IMR-90 (cell line): ENCODE data around the gene RXYLT1. TPM values are rescaled to one million over a fixed set of nuclear protein-coding genes. Genes with fewer than 3 reads are reported as not detected.

ENCODE experiments used
- ATAC-seq: fragments of 200-7000 bp; cut with Tn5 transposase; 2 replicates; pipeline ENCODE4 v1.9.1; 2020; ENCODE audit warnings: low read depth, mild to moderate bottlenecking, moderate library complexity
- BruUV-seq: library from RNA; stranded (reverse); fragments of 400-500 nt; replicated peaks from 2 replicates; lab custom pipeline; 2021; lab: Mats Ljungman, UMichigan
- CTCF ChIA-PET: fragments of 300-600 bp; formaldehyde crosslinking; extraction: SDS; loops from one replicate; lab custom pipeline; 2021; ENCODE audit warnings: antibody characterized with exemption; lab: Yijun Ruan, JAX
- POLR2A ChIA-PET: fragments of 300-600 bp; sonication (Branson Sonifier 250); formaldehyde crosslinking; loops from one replicate; lab custom pipeline; 2022; ENCODE audit warnings: antibody characterized with exemption; ENCODE audit not compliant: unreplicated experiment; lab: Charles Lee
- DNase-seq: peaks from one replicate; pipeline ENCODE4 v3.0.0; 2013
- H2AFZ ChIP-seq: replicated peaks from 2 replicates; pipeline ENCODE3; 2013; ENCODE audit warnings: low read length, mild to moderate bottlenecking; ENCODE audit not compliant: poor library complexity
- H2AK5ac ChIP-seq: 2 replicates; pipeline ENCODE4 v1.6.1; 2013; ENCODE audit warnings: low read depth, low read length, inconsistent platforms
- H2AK9ac ChIP-seq: replicated peaks from 2 replicates; pipeline ENCODE3; 2013; ENCODE audit warnings: mild to moderate bottlenecking, low read depth, low read length, moderate library complexity; ENCODE audit not compliant: poor library complexity
- H2BK120ac ChIP-seq: 2 replicates; pipeline ENCODE4 v1.6.1; 2013; ENCODE audit warnings: low read depth, low read length, inconsistent platforms
- H2BK15ac ChIP-seq: 3 replicates; pipeline ENCODE4 v1.6.1; 2013; ENCODE audit warnings: low read depth, low read length, inconsistent platforms
- H2BK20ac ChIP-seq: 2 replicates; pipeline ENCODE4 v1.6.1; 2013; ENCODE audit warnings: low read depth, mild to moderate bottlenecking, inconsistent platforms, low read length, moderate library complexity
- H2BK5ac ChIP-seq: 2 replicates; pipeline ENCODE4 v1.6.1; 2013; ENCODE audit warnings: mild to moderate bottlenecking, low read depth, low read length, inconsistent platforms; ENCODE audit not compliant: poor library complexity, severe bottlenecking
- H3K14ac ChIP-seq: replicated peaks from 2 replicates; pipeline ENCODE4 v1.6.1; 2013; ENCODE audit warnings: low read depth, low read length, inconsistent platforms
- H3K18ac ChIP-seq: 2 replicates; pipeline ENCODE4 v1.6.1; 2013; ENCODE audit warnings: low read depth, low read length, control low read depth
- H3K23ac ChIP-seq: 2 replicates; pipeline ENCODE4 v1.6.1; 2013; ENCODE audit warnings: low read depth, low read length, inconsistent platforms
- H3K27ac ChIP-seq: 2 replicates; pipeline ENCODE4 v1.5.1; 2013; ENCODE audit warnings: mild to moderate bottlenecking, control low read depth, low read length; ENCODE audit not compliant: insufficient read depth
- H3K27me3 ChIP-seq: 2 replicates; pipeline ENCODE4 v1.6.1; 2013; ENCODE audit warnings: low read length; ENCODE audit not compliant: control insufficient read depth, insufficient read depth
- H3K36me3 ChIP-seq: 2 replicates; pipeline ENCODE4 v1.6.1; 2013; ENCODE audit warnings: low read length, mixed read lengths; ENCODE audit not compliant: control insufficient read depth, insufficient read depth
- H3K4ac ChIP-seq: 2 replicates; pipeline ENCODE4 v1.6.1; 2013; ENCODE audit warnings: low read depth, low read length, inconsistent platforms
- H3K4me1 ChIP-seq: 2 replicates; pipeline ENCODE4 v1.6.1; 2013; ENCODE audit warnings: low read length, mixed read lengths; ENCODE audit not compliant: control insufficient read depth, insufficient read depth
- H3K4me2 ChIP-seq: 2 replicates; pipeline ENCODE4 v1.6.1; 2013; ENCODE audit warnings: low read depth, mild to moderate bottlenecking, control low read depth, low read length, moderate library complexity
- H3K4me3 ChIP-seq: 2 replicates; pipeline ENCODE4 v1.5.1; 2013; ENCODE audit warnings: low read depth, mild to moderate bottlenecking, control low read depth, low read length, moderate library complexity; ENCODE audit not compliant: insufficient read depth
- H3K56ac ChIP-seq: 2 replicates; pipeline ENCODE4 v1.6.1; 2013; ENCODE audit warnings: low read length, inconsistent platforms; ENCODE audit not compliant: insufficient read depth; ENCODE audit errors: extremely low read depth
- H3K79me1 ChIP-seq, 2 experiments: 2 replicates each; pipeline ENCODE4 v1.6.1; 2013; ENCODE audit warnings: low read length in 2 of 2, inconsistent platforms in 1 of 2, low read depth in 1 of 2
- H3K9ac ChIP-seq: 2 replicates; pipeline ENCODE4 v1.6.1; 2013; ENCODE audit warnings: low read depth, low read length, control low read depth
- H3K9me1 ChIP-seq: 2 replicates; pipeline ENCODE4 v1.6.1; 2013; ENCODE audit warnings: low read length, inconsistent platforms; ENCODE audit not compliant: insufficient read depth
- H3K9me3 ChIP-seq: 2 replicates; pipeline ENCODE4 v1.6.1; 2013; ENCODE audit warnings: low read length; ENCODE audit not compliant: control insufficient read depth, insufficient read depth
- H4K20me1 ChIP-seq: 2 replicates; pipeline ENCODE4 v1.6.1; 2013; ENCODE audit warnings: low read length, inconsistent platforms; ENCODE audit not compliant: insufficient read depth
- H4K5ac ChIP-seq: 2 replicates; pipeline ENCODE4 v1.6.1; 2013; ENCODE audit warnings: mild to moderate bottlenecking, low read depth, low read length, control low read depth
- H4K8ac ChIP-seq, 2 experiments: 2 replicates each; pipeline ENCODE4 v1.6.1; 2013; ENCODE audit warnings: low read depth in 2 of 2, low read length in 2 of 2, control low read depth in 1 of 2, inconsistent platforms in 1 of 2
- H4K91ac ChIP-seq: 2 replicates; pipeline ENCODE4 v1.6.1; 2013; ENCODE audit warnings: low read depth, low read length, inconsistent platforms; ENCODE audit not compliant: insufficient read depth
- CEBPB ChIP-seq: IDR thresholded peaks from 2 replicates; pipeline ENCODE4 v1.6.1; 2012; ENCODE audit warnings: low read depth, low read length, improper control_type of control experiment
- FOS ChIP-seq: fragments of 150-350 bp; IDR thresholded peaks from 2 replicates; pipeline ENCODE4 v1.6.1; 2016; ENCODE audit warnings: low read depth, low read length
- MAFK ChIP-seq: IDR thresholded peaks from 2 replicates; pipeline ENCODE4 v1.6.1; 2012; ENCODE audit warnings: low read depth, low read length, improper control_type of control experiment
- MAZ ChIP-seq: IDR thresholded peaks from 2 replicates; pipeline ENCODE4 v1.6.1; 2012; ENCODE audit warnings: low read depth, mild to moderate bottlenecking, low read length, improper control_type of control experiment, moderate library complexity, borderline replicate concordance
- MXI1 ChIP-seq: IDR thresholded peaks from 2 replicates; pipeline ENCODE4 v1.6.1; 2012; ENCODE audit warnings: low read depth, mild to moderate bottlenecking, low read length, moderate library complexity, borderline replicate concordance
- NFE2L2 ChIP-seq: fragments of 150-350 bp; IDR thresholded peaks from 2 replicates; pipeline ENCODE4 v1.6.1; 2016; ENCODE audit warnings: low read depth, mild to moderate bottlenecking, low read length
- POLR2A ChIP-seq: IDR thresholded peaks from 2 replicates; pipeline ENCODE4 v1.6.1; 2012; ENCODE audit warnings: mild to moderate bottlenecking, low read depth, low read length
- RFX5 ChIP-seq: IDR thresholded peaks from 2 replicates; pipeline ENCODE4 v1.8.0; 2012; ENCODE audit warnings: low read depth, mild to moderate bottlenecking, low read length, moderate library complexity
- SMC3 ChIP-seq: fragments of 150-350 bp; IDR thresholded peaks from 2 replicates; pipeline ENCODE4 v1.6.1; 2016; ENCODE audit warnings: low read depth, mild to moderate bottlenecking, antibody characterized with exemption, low read length, moderate library complexity
- WGBS, 2 experiments: methylation state at CpG; one replicate each; pipeline versions ENCODE4 v1.1.5 to v1.1.7; 2013; ENCODE audit warnings: missing lambda C conversion rate in 2 of 2; ENCODE audit not compliant: insufficient read length in 1 of 2; ENCODE audit errors: extremely low coverage in 2 of 2; 5-methylcytosine and 5-hydroxymethylcytosine counted together
- dilution Hi-C: fragments of 300-500 bp; cut with HindIII; formaldehyde crosslinking; loops from one replicate; pipeline ENCODE4 v1.14.3; 2018; ENCODE audit warnings: low sequenced_read_pairs; ENCODE audit not compliant: unreplicated experiment
- in situ Hi-C: fragments of 300-500 bp; cut with MboI; formaldehyde crosslinking; loops from 3 replicates; pipeline ENCODE4 v1.14.3; 2019; ENCODE audit warnings: low sequenced_read_pairs, inconsistent platforms, mixed read lengths
- intact Hi-C: fragments of 100-400 bp; cut with micrococcal nuclease; formaldehyde crosslinking; loops from 2 replicates; pipeline ENCODE4 v1.10.0; 2022
- polyA plus RNA-seq, 3 experiments: library from polyadenylated mRNA; depleted of rRNA; stranded (reverse); fragments of >200 nt; gene quantifications; 2 replicates each; pipeline ENCODE4 v1.2.3, GENCODE V29; 2012; ENCODE audit warnings: low replicate concordance in 1 of 3
- total RNA-seq: library from RNA; depleted of rRNA; stranded (reverse); fragments of >200 nt; gene quantifications from 2 replicates; pipeline ENCODE4 v1.2.3, GENCODE V29; 2012
- TF ChIP-seq, protein P1 (sequence below): conservative IDR thresholded peaks from 2 replicates; pipeline ENCODE4 v1.5.1; 2012; ENCODE audit warnings: mild to moderate bottlenecking, low read depth, low read length, improper control_type of control experiment
- TF ChIP-seq, protein P2 (sequence below): fragments of 150-350 bp; IDR thresholded peaks from 2 replicates; pipeline ENCODE4 v1.6.1; 2016; ENCODE audit warnings: low read depth, mild to moderate bottlenecking, low read length, moderate library complexity, borderline replicate concordance
- TF ChIP-seq, protein P3 (sequence below): fragments of 150-350 bp; IDR thresholded peaks from 2 replicates; pipeline ENCODE4 v1.6.1; 2017; ENCODE audit warnings: mild to moderate bottlenecking, antibody characterized with exemption, low read length, low read depth

Gene RXYLT1
- total and polyA plus RNA-seq, 2 of the 4 experiments (the other 2 are of a cell fraction), result 9.0 to 9.5 TPM

DNA sequence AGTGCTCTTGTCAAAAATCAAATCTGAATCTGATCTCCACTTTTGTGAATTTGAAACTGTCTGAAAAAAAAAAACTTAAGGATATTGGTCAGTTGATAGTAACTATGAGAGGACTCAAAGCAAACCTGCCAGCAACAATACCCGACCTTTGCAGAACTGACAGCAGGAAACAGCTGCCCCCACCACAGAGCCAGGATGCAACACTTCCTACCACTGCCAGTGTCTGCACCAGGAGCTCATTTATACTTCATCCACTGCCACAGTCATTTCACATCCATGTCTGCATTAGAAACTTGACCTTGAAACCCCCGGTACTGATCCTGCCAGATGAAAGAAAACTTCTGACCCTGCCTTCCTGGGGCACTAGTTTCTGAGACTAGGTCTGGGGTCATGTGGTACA is 27.4 kb upstream of the RXYLT1 start:
- Histone ChIP-seq H3K14ac (no peak overlapping the region), H3K9me1 (no peaks in the 10 kb centered on the region), H2AK5ac (no peak overlapping the region), H4K20me1 (no peaks in the 10 kb centered on the region), H3K36me3 (no peaks in the 10 kb centered on the region), H3K4me3 (no peak overlapping the region), H4K91ac (no peak overlapping the region), H2AK9ac (no peak overlapping the region), H3K4me1 (no peaks in the 10 kb centered on the region), H3K18ac (no peak overlapping the region), H3K27me3 (peaks cover 4% of the 10 kb centered on the region), H4K5ac (no peak overlapping the region), H2BK5ac (no peak overlapping the region), H3K9ac (no peak overlapping the region), H4K8ac (no peak overlapping the region), H2BK120ac (no peak overlapping the region), H3K4me2 (no peak overlapping the region), H3K27ac (no peak overlapping the region), H3K23ac (no peak overlapping the region), H2BK15ac (no peak overlapping the region), H3K4ac (no peak overlapping the region), H3K56ac (no peak overlapping the region), H3K9me3 (no peaks in the 10 kb centered on the region), H2BK20ac (no peak overlapping the region), H3K79me1 (no peaks in the 10 kb centered on the region), H2AFZ (no peak overlapping the region)
- dilution Hi-C loops (no loop called here), intact Hi-C loops (no loop called here), in situ Hi-C loops (no loop called here)
- no peak for ATAC-seq
- TF ChIP-seq MAZ, result no peak
- TF ChIP-seq, protein P1, sequence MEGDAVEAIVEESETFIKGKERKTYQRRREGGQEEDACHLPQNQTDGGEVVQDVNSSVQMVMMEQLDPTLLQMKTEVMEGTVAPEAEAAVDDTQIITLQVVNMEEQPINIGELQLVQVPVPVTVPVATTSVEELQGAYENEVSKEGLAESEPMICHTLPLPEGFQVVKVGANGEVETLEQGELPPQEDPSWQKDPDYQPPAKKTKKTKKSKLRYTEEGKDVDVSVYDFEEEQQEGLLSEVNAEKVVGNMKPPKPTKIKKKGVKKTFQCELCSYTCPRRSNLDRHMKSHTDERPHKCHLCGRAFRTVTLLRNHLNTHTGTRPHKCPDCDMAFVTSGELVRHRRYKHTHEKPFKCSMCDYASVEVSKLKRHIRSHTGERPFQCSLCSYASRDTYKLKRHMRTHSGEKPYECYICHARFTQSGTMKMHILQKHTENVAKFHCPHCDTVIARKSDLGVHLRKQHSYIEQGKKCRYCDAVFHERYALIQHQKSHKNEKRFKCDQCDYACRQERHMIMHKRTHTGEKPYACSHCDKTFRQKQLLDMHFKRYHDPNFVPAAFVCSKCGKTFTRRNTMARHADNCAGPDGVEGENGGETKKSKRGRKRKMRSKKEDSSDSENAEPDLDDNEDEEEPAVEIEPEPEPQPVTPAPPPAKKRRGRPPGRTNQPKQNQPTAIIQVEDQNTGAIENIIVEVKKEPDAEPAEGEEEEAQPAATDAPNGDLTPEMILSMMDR, result no peak
- TF ChIP-seq POLR2A, result no peak
- no peak for TF ChIP-seq MAFK
- TF ChIP-seq SMC3, result no peak
- no peak for TF ChIP-seq MXI1
- no peak for TF ChIP-seq FOS
- no peak for TF ChIP-seq NFE2L2
- TF ChIP-seq, protein P2, sequence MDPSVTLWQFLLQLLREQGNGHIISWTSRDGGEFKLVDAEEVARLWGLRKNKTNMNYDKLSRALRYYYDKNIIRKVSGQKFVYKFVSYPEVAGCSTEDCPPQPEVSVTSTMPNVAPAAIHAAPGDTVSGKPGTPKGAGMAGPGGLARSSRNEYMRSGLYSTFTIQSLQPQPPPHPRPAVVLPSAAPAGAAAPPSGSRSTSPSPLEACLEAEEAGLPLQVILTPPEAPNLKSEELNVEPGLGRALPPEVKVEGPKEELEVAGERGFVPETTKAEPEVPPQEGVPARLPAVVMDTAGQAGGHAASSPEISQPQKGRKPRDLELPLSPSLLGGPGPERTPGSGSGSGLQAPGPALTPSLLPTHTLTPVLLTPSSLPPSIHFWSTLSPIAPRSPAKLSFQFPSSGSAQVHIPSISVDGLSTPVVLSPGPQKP, result no peak
- no peak for TF ChIP-seq RFX5
- TF ChIP-seq, protein P3, sequence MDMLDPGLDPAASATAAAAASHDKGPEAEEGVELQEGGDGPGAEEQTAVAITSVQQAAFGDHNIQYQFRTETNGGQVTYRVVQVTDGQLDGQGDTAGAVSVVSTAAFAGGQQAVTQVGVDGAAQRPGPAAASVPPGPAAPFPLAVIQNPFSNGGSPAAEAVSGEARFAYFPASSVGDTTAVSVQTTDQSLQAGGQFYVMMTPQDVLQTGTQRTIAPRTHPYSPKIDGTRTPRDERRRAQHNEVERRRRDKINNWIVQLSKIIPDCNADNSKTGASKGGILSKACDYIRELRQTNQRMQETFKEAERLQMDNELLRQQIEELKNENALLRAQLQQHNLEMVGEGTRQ, result no peak
- TF ChIP-seq CEBPB, result no peak
- CTCF ChIA-PET, result no interaction called here
- POLR2A ChIA-PET, result no interaction called here
- BruUV-seq, result no TSS peak
- WGBS, 2 experiments, result 17% methylated on average over 1 of the region's 2 CpGs; no CpG with 5 or more reads in 1 of the 2 experiments
- DNase-seq, result no peak
